ENCODE results near the gene LZTS2. TPM values are rescaled to one million over a fixed set of nuclear protein-coding genes. Genes with fewer than 3 reads are reported as not detected.
A peak's percentile ranks its signal among the peaks of the same experiment; 100 is the strongest.

The LZTS2 gene
- total RNA-seq, 1 donor from 2014 or later: 19.2 TPM

- Mint-ChIP-seq H3K27me3 (ENCODE audit: low read depth) (peaks cover 3% of the 10 kb centered on the region), H3K9me3 (no peaks in the 10 kb centered on the region), H3K36me3 (ENCODE audit: low read depth) (peaks cover 31% of the 10 kb centered on the region), H3K27ac (peak overlapping the region; percentile 89), H3K4me1 (ENCODE audit: low read depth) (peaks cover 18% of the 10 kb centered on the region), H3K4me3 (ENCODE audit: low read depth) (peak overlapping the region; percentile 90)
- peak; percentile 45 for DNase-seq (ENCODE audit: low spot score)
- intact Hi-C loops (cut with micrococcal nuclease): loop anchor here (1.0 to 5.0 kb wide), 2 partner anchors 10 to 460 kb away; partner anchors contain the start of genes HIF1AN, MRPL43 and TWNK
Measured at GRCh38 chr10:100996678-100997359, 2.8 kb upstream of the LZTS2 start.

GRCh38 chr10:100997360-100998182 is 2.0 kb upstream of the LZTS2 start:
- peak; percentile 68 for DNase-seq (ENCODE audit: low spot score)
- Mint-ChIP-seq H3K36me3 (ENCODE audit: low read depth) (peaks cover 28% of the 10 kb centered on the region), H3K4me3 (ENCODE audit: low read depth) (peak overlapping the region; percentile 90), H3K27me3 (ENCODE audit: low read depth) (peaks cover 3% of the 10 kb centered on the region), H3K9me3 (no peaks in the 10 kb centered on the region), H3K4me1 (ENCODE audit: low read depth) (peaks cover 18% of the 10 kb centered on the region), H3K27ac (peak overlapping the region; percentile 89)
- intact Hi-C loops (cut with micrococcal nuclease): loop anchor here (1.0 to 5.0 kb wide), 5 partner anchors 10 to 460 kb away; partner anchors contain the start of genes HIF1AN, MRPL43, SLF2 and TWNK

GRCh38 chr10:100998183-100998990 is 1.2 kb upstream of the LZTS2 start:
- intact Hi-C loops (cut with micrococcal nuclease): loop anchor here (1.0 to 5.0 kb wide), 4 partner anchors 34 to 461 kb away; partner anchors contain the start of genes HIF1AN and SLF2

GRCh38 chr10:100998991-100999741 is 442 bp upstream of the LZTS2 start:
- Mint-ChIP-seq H3K4me3 (ENCODE audit: low read depth) (peak overlapping the region; percentile 90), H3K27ac (peak overlapping the region; percentile 91), H3K27me3 (ENCODE audit: low read depth) (peaks cover 3% of the 10 kb centered on the region), H3K36me3 (ENCODE audit: low read depth) (peaks cover 15% of the 10 kb centered on the region), H3K4me1 (ENCODE audit: low read depth) (peaks cover 18% of the 10 kb centered on the region), H3K9me3 (no peaks in the 10 kb centered on the region)
- intact Hi-C loops (cut with micrococcal nuclease): loop anchor here (1.0 to 5.0 kb wide), 5 partner anchors 14 to 462 kb away; partner anchors contain the start of genes HIF1AN and SLF2
- DNase-seq (ENCODE audit: low spot score): peak; percentile 73

More at GRCh38 chr10:100998183-100998990, 1.2 kb upstream of the LZTS2 start:
- H3K9me3 Mint-ChIP-seq: no peaks in the 10 kb centered on the region
- H3K4me1 Mint-ChIP-seq (ENCODE audit: low read depth): peaks cover 18% of the 10 kb centered on the region
- peaks cover 20% of the 10 kb centered on the region for H3K36me3 Mint-ChIP-seq (ENCODE audit: low read depth)
- peak overlapping the region; percentile 91 for H3K27ac Mint-ChIP-seq
- peak; percentile 22 for DNase-seq (ENCODE audit: low spot score)
- H3K4me3 Mint-ChIP-seq (ENCODE audit: low read depth): peak overlapping the region; percentile 90
- peaks cover 3% of the 10 kb centered on the region for H3K27me3 Mint-ChIP-seq (ENCODE audit: low read depth)

GRCh38 chr10:101000127-101000914 is 713 bp downstream of the LZTS2 start:
- H3K9me3 Mint-ChIP-seq: no peaks in the 10 kb centered on the region
- peak overlapping the region; percentile 68 for H3K4me3 Mint-ChIP-seq (ENCODE audit: low read depth)
- H3K4me1 Mint-ChIP-seq (ENCODE audit: low read depth): peaks cover 18% of the 10 kb centered on the region
- intact Hi-C loops (cut with micrococcal nuclease): no loop called here
- peaks cover 3% of the 10 kb centered on the region for H3K27me3 Mint-ChIP-seq (ENCODE audit: low read depth)
- no peak overlapping the region for H3K27ac Mint-ChIP-seq
- no peak for DNase-seq (ENCODE audit: low spot score)
- H3K36me3 Mint-ChIP-seq (ENCODE audit: low read depth): peaks cover 10% of the 10 kb centered on the region

GRCh38 chr10:101000915-101001658 is 1.5 kb downstream of the LZTS2 start:
- Mint-ChIP-seq H3K27me3 (ENCODE audit: low read depth) (peaks cover 3% of the 10 kb centered on the region), H3K27ac (peak overlapping the region; percentile 34), H3K9me3 (no peaks in the 10 kb centered on the region), H3K4me1 (ENCODE audit: low read depth) (peaks cover 18% of the 10 kb centered on the region), H3K36me3 (ENCODE audit: low read depth) (peaks cover 9% of the 10 kb centered on the region), H3K4me3 (ENCODE audit: low read depth) (peak overlapping the region; percentile 67)
- intact Hi-C loops (cut with micrococcal nuclease): no loop called here
- no peak for DNase-seq (ENCODE audit: low spot score)

- H3K4me3 Mint-ChIP-seq (ENCODE audit: low read depth): no peak overlapping the region
- no peaks in the 10 kb centered on the region for H3K9me3 Mint-ChIP-seq
- no peak overlapping the region for H3K27ac Mint-ChIP-seq
- intact Hi-C loops (cut with micrococcal nuclease): no loop called here
- no peak for DNase-seq (ENCODE audit: low spot score)
- H3K27me3 Mint-ChIP-seq (ENCODE audit: low read depth): peaks cover 3% of the 10 kb centered on the region
- peaks cover 9% of the 10 kb centered on the region for H3K36me3 Mint-ChIP-seq (ENCODE audit: low read depth)
- H3K4me1 Mint-ChIP-seq (ENCODE audit: low read depth): peaks cover 14% of the 10 kb centered on the region
Measured at GRCh38 chr10:101001659-101002035, 2.0 kb downstream of the LZTS2 start.

- no peak for DNase-seq (ENCODE audit: low spot score)
- Mint-ChIP-seq H3K36me3 (ENCODE audit: low read depth) (peaks cover 9% of the 10 kb centered on the region), H3K9me3 (no peaks in the 10 kb centered on the region), H3K4me3 (ENCODE audit: low read depth) (no peak overlapping the region), H3K27ac (no peak overlapping the region), H3K4me1 (ENCODE audit: low read depth) (peaks cover 13% of the 10 kb centered on the region), H3K27me3 (ENCODE audit: low read depth) (peaks cover 3% of the 10 kb centered on the region)
- intact Hi-C loops (cut with micrococcal nuclease): no loop called here
Measured at GRCh38 chr10:101002456-101002855, 2.8 kb downstream of the LZTS2 start.

GRCh38 chr10:101003639-101004206 is 4.1 kb downstream of the LZTS2 start:
- Mint-ChIP-seq H3K9me3 (no peaks in the 10 kb centered on the region), H3K4me1 (ENCODE audit: low read depth) (peaks cover 5% of the 10 kb centered on the region), H3K4me3 (ENCODE audit: low read depth) (no peak overlapping the region), H3K27me3 (ENCODE audit: low read depth) (peaks cover 3% of the 10 kb centered on the region), H3K36me3 (ENCODE audit: low read depth) (peaks cover 9% of the 10 kb centered on the region), H3K27ac (no peak overlapping the region)
- no peak for DNase-seq (ENCODE audit: low spot score)
- intact Hi-C loops (cut with micrococcal nuclease): no loop called here

- Mint-ChIP-seq H3K27ac (no peak overlapping the region), H3K36me3 (ENCODE audit: low read depth) (peaks cover 9% of the 10 kb centered on the region), H3K4me3 (ENCODE audit: low read depth) (no peak overlapping the region), H3K4me1 (ENCODE audit: low read depth) (peaks cover 3% of the 10 kb centered on the region), H3K27me3 (ENCODE audit: low read depth) (peaks cover 3% of the 10 kb centered on the region), H3K9me3 (no peaks in the 10 kb centered on the region)
- no peak for DNase-seq (ENCODE audit: low spot score)
- intact Hi-C loops (cut with micrococcal nuclease): no loop called here
Measured at GRCh38 chr10:101005361-101005760, 5.8 kb downstream of the LZTS2 start.

All from activated T-helper 2 cell treated with anti-CD3 and anti-CD28 coated beads, Interferon-gamma antibody, Interleukin-2, Interleukin-4, amounts not matched to agents 10 μg/mL and 5 μg/mL and 100 μg/mL, durations not matched to agents 14 hours and 24 hours and 36 hours (primary cell).